VCaP (cell line): Measurements from ENCODE around the gene MGAT2.

Experiments
- H3K27ac ChIP-seq: fragments of 450-650 bp; 2 replicates; pipeline ENCODE4 v1.5.1; 2017
- TF ChIP-seq, protein P1 (sequence below): fragments of 450-650 bp; conservative IDR thresholded peaks from 2 replicates; pipeline ENCODE4 v1.5.1; 2017; ENCODE audit warnings: mild to moderate bottlenecking, moderate library complexity

The MGAT2 gene

GRCh38 chr14:49623941-49624839 is 3.6 kb downstream of the MGAT2 start:
- TF ChIP-seq, protein P1, sequence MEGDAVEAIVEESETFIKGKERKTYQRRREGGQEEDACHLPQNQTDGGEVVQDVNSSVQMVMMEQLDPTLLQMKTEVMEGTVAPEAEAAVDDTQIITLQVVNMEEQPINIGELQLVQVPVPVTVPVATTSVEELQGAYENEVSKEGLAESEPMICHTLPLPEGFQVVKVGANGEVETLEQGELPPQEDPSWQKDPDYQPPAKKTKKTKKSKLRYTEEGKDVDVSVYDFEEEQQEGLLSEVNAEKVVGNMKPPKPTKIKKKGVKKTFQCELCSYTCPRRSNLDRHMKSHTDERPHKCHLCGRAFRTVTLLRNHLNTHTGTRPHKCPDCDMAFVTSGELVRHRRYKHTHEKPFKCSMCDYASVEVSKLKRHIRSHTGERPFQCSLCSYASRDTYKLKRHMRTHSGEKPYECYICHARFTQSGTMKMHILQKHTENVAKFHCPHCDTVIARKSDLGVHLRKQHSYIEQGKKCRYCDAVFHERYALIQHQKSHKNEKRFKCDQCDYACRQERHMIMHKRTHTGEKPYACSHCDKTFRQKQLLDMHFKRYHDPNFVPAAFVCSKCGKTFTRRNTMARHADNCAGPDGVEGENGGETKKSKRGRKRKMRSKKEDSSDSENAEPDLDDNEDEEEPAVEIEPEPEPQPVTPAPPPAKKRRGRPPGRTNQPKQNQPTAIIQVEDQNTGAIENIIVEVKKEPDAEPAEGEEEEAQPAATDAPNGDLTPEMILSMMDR: no peak
- H3K27ac ChIP-seq: peak overlapping the region; percentile 48

DNA sequence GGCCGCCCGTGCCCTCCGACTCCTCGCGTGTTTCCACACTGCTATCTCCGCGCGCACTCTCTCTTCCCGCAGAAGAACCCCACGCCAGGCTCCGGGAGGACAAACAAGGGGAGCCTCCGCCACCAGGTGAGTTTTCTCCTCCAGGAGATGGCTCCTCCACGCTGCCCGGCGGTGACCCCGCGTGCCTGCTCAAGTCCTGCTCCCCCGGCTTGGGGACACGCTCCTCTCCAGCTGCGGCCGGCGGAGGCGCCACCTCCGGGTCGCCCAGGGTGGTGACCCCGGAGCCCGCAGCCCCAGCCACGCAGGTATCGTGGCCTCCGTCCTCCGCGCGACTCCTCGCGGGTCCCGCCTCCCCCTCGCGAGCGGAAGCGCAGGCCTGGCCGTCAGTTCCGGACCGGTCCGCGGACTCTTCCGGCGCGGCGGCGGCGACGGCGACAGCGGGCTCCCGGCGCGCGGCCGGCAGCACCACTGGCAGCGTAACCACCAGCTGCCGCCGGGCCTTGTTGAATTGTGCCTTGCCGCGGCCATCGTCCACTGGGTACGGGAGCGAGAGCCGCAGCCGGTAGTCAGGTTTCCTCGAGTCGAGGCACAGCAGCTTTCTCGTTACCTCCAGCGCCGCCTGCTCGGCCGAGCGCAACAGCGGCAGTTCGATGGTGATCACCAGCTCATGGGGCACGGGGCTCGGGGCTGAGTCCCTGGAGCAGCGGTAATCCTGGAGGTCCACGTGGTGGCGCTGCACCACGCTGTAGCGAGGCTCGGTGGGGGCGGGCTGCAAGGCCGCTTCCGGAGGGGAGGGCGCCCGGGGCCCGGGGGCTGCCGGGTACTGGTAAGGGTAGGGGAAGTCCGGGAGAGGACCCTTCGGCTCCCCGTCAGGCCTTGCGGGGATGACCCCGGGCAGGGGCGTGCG is 13.3 kb downstream of the MGAT2 start:
- TF ChIP-seq, protein P1: peak; percentile 92

GRCh38 chr14:49634547-49635334 is 14.1 kb downstream of the MGAT2 start, which contains the start of gene DNAAF2:
Gene DNAAF2 (minus strand): TSS chr14:49635244. CDS start chr14:49635149, 95 bp downstream.
- H3K27ac ChIP-seq: peak within 1 kb of the TSS; percentile 95
- TF ChIP-seq, protein P1: peak; percentile 8

More for the DNA sequence above, 13.3 kb downstream of the MGAT2 start:
- peak overlapping the region; percentile 95 for H3K27ac ChIP-seq

DNA sequence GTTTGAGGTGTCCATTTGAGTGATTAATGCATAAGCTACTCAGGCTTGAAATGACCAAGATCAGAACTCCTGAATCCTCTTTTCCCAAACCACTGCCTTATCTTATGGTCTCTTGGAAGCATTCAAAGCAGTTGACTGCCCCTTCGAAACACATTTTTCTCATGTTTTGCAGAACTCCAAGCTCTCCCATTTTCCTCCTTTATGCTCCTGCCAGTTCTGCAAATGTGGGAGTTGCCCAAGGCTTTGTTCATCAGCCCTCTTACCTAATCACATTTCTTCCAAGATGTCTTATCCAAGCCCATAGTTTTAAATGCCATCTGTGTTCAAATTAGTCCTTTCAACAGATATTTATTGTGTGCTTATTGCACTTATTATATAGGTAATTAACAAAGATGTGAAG is 16.3 kb downstream of the MGAT2 start:
- TF ChIP-seq, protein P1: no peak
- peak overlapping the region; percentile 95; the same call in 1 of the 2 replicates for H3K27ac ChIP-seq

DNA sequence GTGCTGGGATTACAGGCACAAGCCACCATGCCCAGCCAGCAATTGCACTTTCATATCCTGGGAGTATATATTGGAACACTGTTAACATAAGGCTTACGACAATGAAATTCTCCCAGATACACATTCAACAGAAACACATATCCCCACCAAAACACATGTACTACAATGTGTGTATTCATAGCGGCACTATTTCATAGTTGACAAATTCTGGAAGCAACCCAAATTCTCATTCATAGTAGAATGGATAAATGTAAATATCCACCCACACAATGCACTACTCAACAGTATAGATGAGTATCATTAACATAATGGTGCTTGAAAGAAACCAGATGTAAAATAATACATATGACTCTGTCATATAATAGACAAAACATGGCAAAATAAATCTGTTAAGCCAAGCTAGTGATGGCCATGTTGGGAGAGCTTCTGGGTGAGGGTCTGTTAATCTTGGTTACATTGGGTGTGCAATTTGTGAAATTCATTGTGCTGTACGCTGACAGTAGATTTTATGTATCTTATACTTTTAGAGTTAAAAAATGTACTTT is 17.0 kb downstream of the MGAT2 start:
- peak overlapping the region; percentile 95; the same call in 1 of the 2 replicates for H3K27ac ChIP-seq
- TF ChIP-seq, protein P1: no peak

- TF ChIP-seq, protein P1: no peak
- H3K27ac ChIP-seq: peak overlapping the region; percentile 78
Measured at GRCh38 chr14:49640540-49641417, 20.2 kb downstream of the MGAT2 start.
